ENCODE measurements around the gene FOXO4. TPM values are rescaled to one million over a fixed set of nuclear protein-coding genes. Genes with fewer than 3 reads are reported as not detected.

The FOXO4 gene
- total and polyA plus RNA-seq, 2 of the 13 experiments (the other 11 are each of a cell fraction or from before 2014, with no cell fraction given) = 5.1 to 5.7 TPM

- 0 out of 2 replicates have a peak, but pooled peaks have one; percentile 47 for TF ChIP-seq ZNF607 (CRISPR knock-in tag; IDR thresholded peaks at IDR 0.05; ENCODE audit: borderline replicate concordance)
- no peak for TF ChIP-seq MXD3 (CRISPR knock-in tag; IDR thresholded peaks at IDR 0.05)
- TF ChIP-seq ZNF883 (CRISPR knock-in tag; IDR thresholded peaks at IDR 0.05; ENCODE audit: not compliant biosample characterization) = no peak
- TF ChIP-seq ZBED4 (CRISPR knock-in tag; IDR thresholded peaks at IDR 0.05; ENCODE audit: borderline replicate concordance) = no peak
- peak; percentile 53; the same call in 1 of the 2 replicates for TF ChIP-seq THAP9 (CRISPR knock-in tag; IDR thresholded peaks at IDR 0.05; ENCODE audit: borderline replicate concordance)
- no peak for TF ChIP-seq DR1 (CRISPR knock-in tag; IDR thresholded peaks at IDR 0.05)
- no peak for TF ChIP-seq KAT7 (CRISPR knock-in tag; IDR thresholded peaks at IDR 0.05; ENCODE audit: borderline replicate concordance)
- TF ChIP-seq ZFY (CRISPR knock-in tag; IDR thresholded peaks at IDR 0.05) = peak; percentile 55
- peak; percentile 50; the same call in 1 of the 2 replicates for TF ChIP-seq IKZF5 (CRISPR knock-in tag; IDR thresholded peaks at IDR 0.05)
- peak; percentile 40; the same call in 1 of the 2 replicates for TF ChIP-seq FOXA3 (CRISPR knock-in tag; IDR thresholded peaks at IDR 0.05)
- no peak for TF ChIP-seq DBP (CRISPR knock-in tag; IDR thresholded peaks at IDR 0.05; ENCODE audit: not compliant biosample characterization)
- TF ChIP-seq MXD4 (CRISPR knock-in tag; IDR thresholded peaks at IDR 0.05) = no peak
- TF ChIP-seq ZNF776 (CRISPR knock-in tag; IDR thresholded peaks at IDR 0.05) = no peak
- peak; percentile 51 for TF ChIP-seq RBM39 (IDR thresholded peaks at IDR 0.05; ENCODE audit: low read depth, low read length, poor library complexity, severe bottlenecking)
- no peak for TF ChIP-seq ZNF652 (CRISPR knock-in tag; IDR thresholded peaks at IDR 0.05; ENCODE audit: borderline replicate concordance, low read depth)
- TF ChIP-seq YY1 (IDR thresholded peaks at IDR 0.05; ENCODE audit: insufficient read depth, insufficient replicate concordance, low read depth, low read length) = peak; percentile 74
- no peak for TF ChIP-seq CERS6 (CRISPR knock-in tag; IDR thresholded peaks at IDR 0.05)
Measured at GRCh38 chrX:71068044-71068918, 27.4 kb upstream of the FOXO4 start, which contains the start of gene SNX12 (continued).

Measured in HepG2 (cell line).